Measurements from ENCODE around the gene POLN. TPM values are rescaled to one million over a fixed set of nuclear protein-coding genes. Genes with fewer than 3 reads are reported as not detected.

POLN gene
- total RNA-seq, 1 donor from 2014 or later: 2.2 TPM

DNA sequence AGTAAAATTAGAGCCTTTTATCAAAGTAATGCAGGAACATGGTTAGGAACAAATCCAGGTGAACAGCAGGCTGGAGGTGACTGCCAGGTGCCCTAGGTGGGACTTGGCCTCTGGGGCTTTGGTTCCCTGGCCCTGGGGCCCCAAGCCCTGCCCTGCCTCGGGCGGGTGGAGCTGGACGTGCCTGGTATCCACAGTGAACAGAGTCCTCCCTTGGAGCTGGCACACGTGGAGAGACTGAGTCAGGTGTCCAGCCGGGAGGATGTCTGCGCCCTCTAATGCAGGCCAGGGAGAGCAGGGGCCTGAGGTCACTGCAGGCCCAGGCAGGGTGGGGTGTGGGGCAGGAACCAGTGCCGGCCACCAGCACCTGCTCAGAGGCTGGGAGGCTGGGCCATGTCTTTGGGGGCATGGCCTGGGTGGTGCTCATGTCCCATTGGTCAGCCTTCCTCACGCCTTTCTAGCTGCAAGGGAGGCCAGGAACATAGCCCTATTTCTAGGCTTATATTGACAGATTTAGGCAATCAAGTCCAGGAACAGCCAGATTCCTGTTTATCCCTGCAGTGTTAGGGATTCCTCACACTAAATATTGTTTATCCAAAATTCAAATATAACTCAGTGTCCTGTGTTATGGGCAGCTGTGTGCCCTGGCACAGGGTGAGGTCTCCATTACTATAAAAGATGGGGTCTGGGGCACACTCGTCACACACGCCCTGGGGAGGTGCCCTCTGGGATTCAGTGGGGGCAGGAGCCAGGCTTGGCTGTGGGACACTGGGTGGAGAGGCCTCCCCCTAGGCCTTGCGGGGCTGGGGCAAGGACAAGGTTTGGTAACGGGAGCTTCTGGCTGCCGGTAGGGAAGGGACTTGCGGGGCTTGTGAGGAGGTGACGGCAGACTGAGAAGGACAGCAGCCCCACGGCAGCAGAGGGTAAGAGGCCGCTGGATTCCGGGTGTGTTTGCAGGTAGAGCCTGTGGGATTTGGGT lies 197.1 kb downstream of the POLN start:
- TF ChIP-seq, protein P1, sequence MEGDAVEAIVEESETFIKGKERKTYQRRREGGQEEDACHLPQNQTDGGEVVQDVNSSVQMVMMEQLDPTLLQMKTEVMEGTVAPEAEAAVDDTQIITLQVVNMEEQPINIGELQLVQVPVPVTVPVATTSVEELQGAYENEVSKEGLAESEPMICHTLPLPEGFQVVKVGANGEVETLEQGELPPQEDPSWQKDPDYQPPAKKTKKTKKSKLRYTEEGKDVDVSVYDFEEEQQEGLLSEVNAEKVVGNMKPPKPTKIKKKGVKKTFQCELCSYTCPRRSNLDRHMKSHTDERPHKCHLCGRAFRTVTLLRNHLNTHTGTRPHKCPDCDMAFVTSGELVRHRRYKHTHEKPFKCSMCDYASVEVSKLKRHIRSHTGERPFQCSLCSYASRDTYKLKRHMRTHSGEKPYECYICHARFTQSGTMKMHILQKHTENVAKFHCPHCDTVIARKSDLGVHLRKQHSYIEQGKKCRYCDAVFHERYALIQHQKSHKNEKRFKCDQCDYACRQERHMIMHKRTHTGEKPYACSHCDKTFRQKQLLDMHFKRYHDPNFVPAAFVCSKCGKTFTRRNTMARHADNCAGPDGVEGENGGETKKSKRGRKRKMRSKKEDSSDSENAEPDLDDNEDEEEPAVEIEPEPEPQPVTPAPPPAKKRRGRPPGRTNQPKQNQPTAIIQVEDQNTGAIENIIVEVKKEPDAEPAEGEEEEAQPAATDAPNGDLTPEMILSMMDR (IDR thresholded peaks at IDR 0.05): no peak
- H3K9me3 ChIP-seq: no peaks in the 10 kb centered on the region
- DNase-seq (no peak), ATAC-seq (no peak)
- intact Hi-C loops (cut with DNase I): no loop called here
- H3K27me3 ChIP-seq (ENCODE audit: low read depth): peaks cover 54% of the 10 kb centered on the region
- H3K4me3 ChIP-seq: no peak overlapping the region
- H3K36me3 ChIP-seq: no peaks in the 10 kb centered on the region
- peaks cover 21% of the 10 kb centered on the region for H3K4me1 ChIP-seq
- no peak overlapping the region for H3K27ac ChIP-seq

DNA sequence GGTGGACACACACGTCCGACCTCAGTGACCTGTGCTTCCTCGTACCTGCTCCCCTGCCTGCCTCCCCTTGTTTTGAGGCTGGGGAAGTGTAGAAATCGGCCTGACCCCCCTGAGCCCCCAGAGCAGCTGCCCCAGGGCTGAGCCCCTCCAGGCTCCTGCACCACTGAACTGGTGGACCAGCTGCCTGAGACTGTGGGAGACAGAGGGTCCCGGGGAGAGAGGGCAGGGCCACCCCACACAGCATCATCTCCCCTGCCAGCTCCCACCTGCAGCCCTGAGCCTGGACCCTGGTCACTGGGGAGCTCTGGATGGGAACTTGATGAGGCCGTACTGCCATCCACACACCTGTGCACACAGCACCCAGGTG lies 197.8 kb downstream of the POLN start:
- no peak for DNase-seq
- no peak overlapping the region for H3K4me3 ChIP-seq
- no peak overlapping the region for H3K27ac ChIP-seq
- peaks cover 21% of the 10 kb centered on the region for H3K4me1 ChIP-seq
- H3K36me3 ChIP-seq: no peaks in the 10 kb centered on the region
- H3K27me3 ChIP-seq (ENCODE audit: low read depth): peaks cover 61% of the 10 kb centered on the region
- TF ChIP-seq, protein P1 (IDR thresholded peaks at IDR 0.05): no peak
- intact Hi-C loops (cut with DNase I): no loop called here
- ATAC-seq: no peak
- H3K9me3 ChIP-seq: no peaks in the 10 kb centered on the region

DNA sequence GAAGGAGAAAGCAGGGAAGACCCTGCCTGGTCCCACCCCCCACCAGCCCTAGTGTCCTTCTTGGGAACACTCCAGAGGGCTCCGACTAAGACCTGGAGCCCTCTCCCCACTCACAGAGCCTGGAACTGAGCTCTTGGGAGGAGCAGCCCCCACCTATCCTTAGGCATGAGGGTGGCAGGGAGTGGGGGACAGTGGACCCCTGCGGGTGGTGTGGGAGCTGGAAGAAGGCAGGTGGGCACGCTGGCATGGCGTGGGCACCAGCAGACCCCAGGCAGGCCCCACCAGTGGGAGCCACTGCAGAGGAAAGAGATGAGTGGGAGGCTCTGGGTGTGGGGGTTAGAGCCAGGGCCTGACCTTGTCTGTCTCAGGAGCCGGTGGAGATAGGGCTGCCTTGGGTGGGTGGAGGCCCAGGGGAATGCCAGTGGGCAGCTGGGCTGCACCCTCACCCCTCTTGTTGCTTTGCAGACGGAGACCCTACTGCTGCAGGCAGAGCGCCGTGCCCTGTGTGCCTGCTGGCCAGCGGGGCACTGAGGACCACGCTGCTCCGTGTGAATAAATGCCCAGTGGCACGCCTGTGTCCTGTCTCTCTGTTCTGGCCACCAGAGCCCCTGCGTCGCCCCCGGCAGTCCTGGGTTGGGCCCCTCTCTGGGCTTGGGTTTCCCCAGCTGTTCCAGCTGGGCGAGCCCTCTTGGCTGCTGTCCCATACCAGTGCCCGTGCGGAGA lies 198.4 kb downstream of the POLN start:
- DNase-seq: no peak
- intact Hi-C loops (cut with DNase I): no loop called here
- H3K4me1 ChIP-seq: peaks cover 21% of the 10 kb centered on the region
- no peaks in the 10 kb centered on the region for H3K36me3 ChIP-seq
- TF ChIP-seq, protein P1 (IDR thresholded peaks at IDR 0.05): no peak
- no peak overlapping the region for H3K4me3 ChIP-seq
- no peaks in the 10 kb centered on the region for H3K9me3 ChIP-seq
- no peak for ATAC-seq
- H3K27ac ChIP-seq: no peak overlapping the region
- H3K27me3 ChIP-seq (ENCODE audit: low read depth): peaks cover 65% of the 10 kb centered on the region

DNA sequence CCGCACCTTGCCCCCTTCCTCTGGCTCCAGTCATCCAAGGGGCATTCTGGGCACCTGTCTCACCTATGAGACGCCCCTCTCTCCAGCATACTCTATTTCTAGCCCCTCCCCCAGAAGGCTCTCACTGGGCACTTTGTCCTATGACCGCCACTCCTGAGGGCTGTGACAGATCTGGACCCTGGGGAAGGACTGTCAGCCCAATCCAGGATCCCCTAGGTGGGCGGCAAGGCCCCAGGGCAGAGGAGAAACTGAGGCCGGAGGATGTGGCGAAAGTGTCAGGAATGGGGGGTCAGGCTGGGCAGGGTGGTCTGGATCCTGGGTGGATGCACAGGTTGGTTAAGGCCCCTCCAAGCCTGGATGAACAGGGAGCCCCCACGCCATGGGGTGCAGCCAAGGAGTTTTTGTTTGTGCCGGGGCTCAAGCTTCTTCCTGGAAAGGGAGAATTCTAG lies 198.9 kb downstream of the POLN start:
- H3K9me3 ChIP-seq: no peaks in the 10 kb centered on the region
- no peak overlapping the region for H3K27ac ChIP-seq
- TF ChIP-seq, protein P1 (IDR thresholded peaks at IDR 0.05): no peak
- peaks cover 61% of the 10 kb centered on the region for H3K27me3 ChIP-seq (ENCODE audit: low read depth)
- DNase-seq: no peak
- intact Hi-C loops (cut with DNase I): no loop called here
- ATAC-seq: no peak
- peak overlapping the region; percentile 66 for H3K4me3 ChIP-seq
- peaks cover 21% of the 10 kb centered on the region for H3K4me1 ChIP-seq
- no peaks in the 10 kb centered on the region for H3K36me3 ChIP-seq

DNA sequence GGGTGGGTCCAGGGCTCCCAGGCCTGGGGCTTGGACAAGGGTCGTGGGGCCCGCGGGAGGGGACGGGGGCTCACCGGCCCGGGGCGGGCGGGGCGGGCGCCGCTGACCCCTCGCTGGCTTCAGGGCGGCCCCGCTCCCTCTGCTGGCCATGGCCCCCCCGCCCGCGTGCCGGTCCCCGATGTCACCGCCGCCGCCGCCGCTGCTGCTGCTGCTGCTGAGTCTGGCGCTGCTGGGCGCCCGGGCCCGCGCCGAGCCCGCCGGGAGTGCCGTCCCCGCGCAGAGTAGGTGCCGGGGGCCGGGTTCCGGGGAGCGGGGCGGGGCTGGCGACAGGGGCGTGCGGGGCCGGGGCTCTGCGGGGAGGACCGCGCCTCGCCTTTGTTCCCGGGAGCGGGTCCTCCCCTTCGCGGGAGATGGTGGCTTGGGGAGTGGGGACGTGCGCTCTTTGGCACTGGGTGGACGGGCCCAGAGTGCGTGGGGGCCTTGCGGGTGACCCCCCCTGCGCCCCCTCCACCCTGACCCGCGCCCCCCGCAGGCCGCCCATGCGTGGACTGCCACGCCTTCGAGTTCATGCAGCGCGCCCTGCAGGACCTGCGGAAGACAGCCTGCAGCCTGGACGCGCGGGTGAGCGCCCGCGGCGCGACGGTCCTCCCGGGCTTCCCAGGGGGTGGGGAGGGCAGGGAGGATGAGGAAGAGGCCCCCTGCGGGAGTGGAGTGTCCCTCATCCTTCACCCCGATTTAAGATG lies 199.5 kb downstream of the POLN start:
- DNase-seq: peak; percentile 50
- Histone ChIP-seq H3K27me3 (ENCODE audit: low read depth) (peaks cover 55% of the 10 kb centered on the region), H3K27ac (peak overlapping the region; percentile 49), H3K4me1 (peaks cover 21% of the 10 kb centered on the region), H3K36me3 (no peaks in the 10 kb centered on the region), H3K9me3 (no peaks in the 10 kb centered on the region), H3K4me3 (peak overlapping the region; percentile 66)
- ATAC-seq: peak; percentile 40 to 49
- intact Hi-C loops (cut with DNase I): no loop called here
- TF ChIP-seq, protein P1 (IDR thresholded peaks at IDR 0.05): no peak
